GF-D8 (cell line): ENCODE measurements around the gene PRR14.
A peak's percentile ranks its signal among the peaks of the same experiment; 100 is the strongest.

Source experiments
- DNase-seq: peaks from one replicate; lab custom pipeline; 2025; lab: John Stamatoyannopoulos, UW

PRR14 gene

GRCh38 chr16:30650369-30651123 lies at the start of gene PRR14:
Gene PRR14 (plus strand): TSS chr16:30650960. CDS start chr16:30651646, 686 bp downstream.
- DNase-seq, result peak; percentile 98

GRCh38 chr16:30601966-30602365 lies 48.8 kb upstream of the PRR14 start:
- DNase-seq, result peak; percentile 12

DNA sequence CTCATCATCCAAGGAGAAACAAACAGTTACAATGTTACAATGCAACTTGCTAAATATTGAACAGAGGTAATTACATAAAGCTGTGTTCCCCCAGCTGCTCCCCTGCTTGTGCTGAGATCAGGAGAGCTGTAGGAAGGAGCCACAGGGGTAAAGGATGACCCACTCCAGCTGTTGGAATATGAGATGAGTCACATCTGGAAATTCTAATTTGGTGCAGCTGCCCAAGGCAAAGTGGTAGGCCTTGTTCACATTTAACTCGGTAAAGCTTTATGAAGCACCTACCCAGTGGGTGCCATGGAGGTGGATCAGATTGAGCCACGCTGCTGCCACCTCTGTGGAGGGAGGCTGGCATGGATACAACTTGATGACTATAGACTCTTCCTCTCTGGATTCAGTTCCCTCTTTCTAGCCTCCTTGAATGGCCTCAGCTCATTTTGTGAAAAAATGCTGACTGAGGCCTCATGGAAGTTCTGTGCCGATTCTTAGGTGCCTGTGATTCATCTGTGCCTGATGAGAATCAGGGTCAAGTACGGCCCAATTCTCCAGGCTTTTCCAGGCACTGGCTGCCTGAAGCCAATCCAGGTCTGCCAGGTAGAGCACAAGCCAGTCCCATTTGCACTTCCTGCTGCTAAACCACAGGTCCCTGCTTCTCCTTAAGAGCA lies 48.0 kb upstream of the PRR14 start:
- no peak for DNase-seq

- DNase-seq, result no peak
Observed at GRCh38 chr16:30603945-30604315, 46.8 kb upstream of the PRR14 start.

GRCh38 chr16:30604316-30604947 lies 46.3 kb upstream of the PRR14 start:
- DNase-seq, result no peak

DNA sequence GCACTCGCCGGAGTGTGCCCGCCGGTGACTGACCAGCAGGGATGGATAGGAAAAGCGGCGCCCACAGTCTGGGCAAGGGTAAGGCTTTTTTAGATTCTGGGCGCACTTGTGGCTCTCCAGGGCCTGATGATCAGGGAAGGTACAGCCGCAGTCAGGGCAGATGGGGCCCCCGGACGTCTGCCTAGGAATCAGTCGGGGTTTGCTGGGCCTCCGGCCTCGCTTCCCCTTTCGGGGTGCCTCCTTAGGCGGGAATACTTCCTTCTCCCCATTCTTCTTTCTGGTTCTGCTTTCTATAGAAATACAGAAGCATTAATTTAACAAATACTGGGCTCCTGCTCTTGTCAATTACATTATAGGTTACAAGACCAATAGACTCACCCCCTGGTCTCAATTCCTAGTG lies 45.6 kb upstream of the PRR14 start:
- DNase-seq, result no peak

GRCh38 chr16:30606004-30606403 lies 44.8 kb upstream of the PRR14 start:
- no peak for DNase-seq

GRCh38 chr16:30609002-30609925 lies 41.5 kb upstream of the PRR14 start:
- DNase-seq, result no peak

DNA sequence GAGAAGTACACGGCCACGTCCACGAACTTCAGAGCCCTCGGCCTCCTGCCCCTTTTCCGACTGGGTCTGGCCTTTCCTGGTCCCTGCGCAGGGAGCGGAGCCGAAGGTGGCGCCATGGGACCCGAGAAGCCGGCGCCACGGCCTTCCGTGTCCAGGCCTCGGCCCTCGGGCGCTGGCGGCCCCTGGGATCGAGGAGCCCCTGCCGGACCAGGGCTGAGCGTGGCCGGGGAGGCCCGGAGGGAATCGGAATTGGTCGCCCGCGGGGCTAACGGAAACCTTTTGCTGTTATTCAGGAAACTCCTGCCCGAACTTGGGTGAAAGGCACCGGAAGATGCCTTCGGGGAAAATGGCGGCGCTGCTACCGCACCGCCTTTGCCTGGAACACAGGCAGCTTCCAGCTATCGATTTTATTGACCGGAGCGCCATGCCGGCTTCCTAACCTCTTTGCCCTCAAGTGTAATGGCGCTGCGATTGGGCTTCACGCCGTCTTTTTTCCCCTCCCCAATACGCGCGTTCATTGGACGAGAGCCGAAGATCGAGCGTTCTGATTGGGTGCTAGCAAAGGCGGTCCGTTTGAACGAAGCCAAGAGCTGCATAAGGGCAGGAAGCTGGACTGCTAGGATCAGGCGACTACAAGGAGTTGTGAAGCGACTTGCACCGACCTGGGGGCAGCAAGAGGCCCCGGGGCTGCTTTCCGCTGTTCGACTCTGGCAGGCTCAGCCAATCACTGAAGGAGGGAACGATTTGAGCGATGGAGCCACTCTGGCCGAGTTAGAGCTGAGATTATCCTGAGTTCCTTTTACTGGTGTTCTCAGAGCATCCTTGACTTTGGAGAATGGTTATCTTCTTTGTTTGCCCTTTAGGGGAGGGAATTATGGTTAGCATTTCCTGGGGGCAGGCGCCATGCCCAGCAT lies 40.6 kb upstream of the PRR14 start, which contains the start of gene ZNF689:
Gene ZNF689 (minus strand): TSS at position 464 of the 914 bp plus-strand sequence. CDS start 348 bp downstream, at position 116.
- DNase-seq, result peak; percentile 90

GRCh38 chr16:30615358-30616091 lies 35.2 kb upstream of the PRR14 start:
- peak; percentile 25 for DNase-seq

DNA sequence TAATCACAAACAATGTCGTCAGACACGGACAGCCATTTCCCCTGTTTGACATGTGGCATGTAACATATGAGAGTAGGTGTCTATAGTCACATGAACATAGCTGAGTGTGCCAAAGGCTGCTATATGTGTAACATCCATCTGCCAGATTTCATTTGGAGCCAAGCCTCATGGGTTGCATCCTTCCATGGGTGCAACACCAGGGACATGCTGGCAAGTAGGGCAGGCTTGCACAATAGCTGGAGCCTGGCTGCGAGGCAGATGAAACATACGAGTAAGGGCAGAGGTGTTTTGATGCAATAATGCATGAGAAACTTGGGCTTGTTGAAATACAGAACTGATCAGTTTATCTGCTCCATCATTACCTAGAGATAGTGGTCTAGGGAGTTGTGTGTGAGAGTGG lies 31.6 kb upstream of the PRR14 start:
- no peak for DNase-seq

DNA sequence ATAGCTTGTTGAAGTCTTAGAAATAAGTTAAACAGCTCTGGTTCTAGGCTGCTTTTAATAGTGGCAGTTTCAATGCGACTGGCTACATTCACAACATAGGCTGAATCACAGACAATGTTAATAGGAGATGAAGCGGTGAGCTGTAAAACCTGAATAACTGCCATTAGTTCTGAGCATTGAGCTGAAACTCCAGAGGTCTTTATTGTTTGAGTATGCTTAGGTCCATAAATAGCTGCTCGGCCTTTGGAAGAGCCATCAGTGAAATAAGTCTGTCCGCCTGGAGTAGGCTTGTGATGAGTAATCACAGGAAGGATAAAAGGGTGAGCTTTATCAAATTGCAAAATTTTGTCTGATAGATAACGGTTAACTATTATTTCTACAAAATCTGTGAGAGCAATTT lies 31.1 kb upstream of the PRR14 start:
- no peak for DNase-seq

- DNase-seq, result no peak
Observed at GRCh38 chr16:30620169-30620568, 30.6 kb upstream of the PRR14 start.

- DNase-seq, result no peak
Observed at GRCh38 chr16:30621765-30622164, 29.0 kb upstream of the PRR14 start.

GRCh38 chr16:30622455-30623032 lies 28.2 kb upstream of the PRR14 start:
- DNase-seq, result no peak

GRCh38 chr16:30623536-30624283 lies 27.1 kb upstream of the PRR14 start:
- DNase-seq, result no peak

DNA sequence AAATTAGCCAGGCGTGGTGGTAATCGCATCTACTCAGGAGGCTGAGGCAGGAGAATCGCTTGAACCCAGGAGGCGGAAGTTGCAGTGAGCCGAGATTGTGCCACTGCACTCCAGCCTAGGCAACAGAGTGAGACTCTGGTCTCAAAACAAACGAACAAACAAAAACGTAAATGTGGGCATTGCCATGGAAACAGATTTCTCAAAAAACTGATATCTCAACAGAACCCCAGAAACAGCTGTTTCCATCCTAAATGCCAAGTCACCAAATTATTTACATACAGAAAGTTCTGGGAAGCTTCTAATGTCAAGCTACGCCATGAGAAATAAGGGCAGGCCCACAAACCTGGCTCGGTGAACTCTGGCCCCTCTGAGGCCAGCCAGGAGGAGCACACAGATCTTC lies 24.5 kb upstream of the PRR14 start:
- no peak for DNase-seq

GRCh38 chr16:30628628-30629540 lies 21.9 kb upstream of the PRR14 start:
- DNase-seq, result peak; percentile 49
